IMR-90 (cell line): ENCODE measurements around the gene DDX59. TPM values are rescaled to one million over a fixed set of nuclear protein-coding genes. Genes with fewer than 3 reads are reported as not detected.

Experiments
- ATAC-seq: fragments of 200-7000 bp; cut with Tn5 transposase; 2 replicates; pipeline ENCODE4 v1.9.1; 2020; ENCODE audit warnings: low read depth, mild to moderate bottlenecking, moderate library complexity
- BruUV-seq: library from RNA; stranded (reverse); fragments of 400-500 nt; replicated peaks from 2 replicates; lab custom pipeline; 2021; lab: Mats Ljungman, UMichigan
- CTCF ChIA-PET: fragments of 300-600 bp; formaldehyde crosslinking; extraction: SDS; loops from one replicate; lab custom pipeline; 2021; ENCODE audit warnings: antibody characterized with exemption; lab: Yijun Ruan, JAX
- POLR2A ChIA-PET: fragments of 300-600 bp; sonication (Branson Sonifier 250); formaldehyde crosslinking; loops from one replicate; lab custom pipeline; 2022; ENCODE audit warnings: antibody characterized with exemption; ENCODE audit not compliant: unreplicated experiment; lab: Charles Lee
- DNase-seq: peaks from one replicate; pipeline ENCODE4 v3.0.0; 2013
- H2AFZ ChIP-seq: replicated peaks from 2 replicates; pipeline ENCODE3; 2013; ENCODE audit warnings: low read length, mild to moderate bottlenecking; ENCODE audit not compliant: poor library complexity
- H2AK5ac ChIP-seq: 2 replicates; pipeline ENCODE4 v1.6.1; 2013; ENCODE audit warnings: low read depth, low read length, inconsistent platforms
- H2AK9ac ChIP-seq: replicated peaks from 2 replicates; pipeline ENCODE3; 2013; ENCODE audit warnings: mild to moderate bottlenecking, low read depth, low read length, moderate library complexity; ENCODE audit not compliant: poor library complexity
- H2BK120ac ChIP-seq: 2 replicates; pipeline ENCODE4 v1.6.1; 2013; ENCODE audit warnings: low read depth, low read length, inconsistent platforms
- H2BK15ac ChIP-seq: 3 replicates; pipeline ENCODE4 v1.6.1; 2013; ENCODE audit warnings: low read depth, low read length, inconsistent platforms
- H2BK20ac ChIP-seq: 2 replicates; pipeline ENCODE4 v1.6.1; 2013; ENCODE audit warnings: low read depth, mild to moderate bottlenecking, inconsistent platforms, low read length, moderate library complexity
- H2BK5ac ChIP-seq: 2 replicates; pipeline ENCODE4 v1.6.1; 2013; ENCODE audit warnings: mild to moderate bottlenecking, low read depth, low read length, inconsistent platforms; ENCODE audit not compliant: poor library complexity, severe bottlenecking
- H3K14ac ChIP-seq: replicated peaks from 2 replicates; pipeline ENCODE4 v1.6.1; 2013; ENCODE audit warnings: low read depth, low read length, inconsistent platforms
- H3K18ac ChIP-seq: 2 replicates; pipeline ENCODE4 v1.6.1; 2013; ENCODE audit warnings: low read depth, low read length, control low read depth
- H3K23ac ChIP-seq: 2 replicates; pipeline ENCODE4 v1.6.1; 2013; ENCODE audit warnings: low read depth, low read length, inconsistent platforms
- H3K27ac ChIP-seq: 2 replicates; pipeline ENCODE4 v1.5.1; 2013; ENCODE audit warnings: mild to moderate bottlenecking, control low read depth, low read length; ENCODE audit not compliant: insufficient read depth
- H3K27me3 ChIP-seq: 2 replicates; pipeline ENCODE4 v1.6.1; 2013; ENCODE audit warnings: low read length; ENCODE audit not compliant: control insufficient read depth, insufficient read depth
- H3K36me3 ChIP-seq: 2 replicates; pipeline ENCODE4 v1.6.1; 2013; ENCODE audit warnings: low read length, mixed read lengths; ENCODE audit not compliant: control insufficient read depth, insufficient read depth
- H3K4ac ChIP-seq: 2 replicates; pipeline ENCODE4 v1.6.1; 2013; ENCODE audit warnings: low read depth, low read length, inconsistent platforms
- H3K4me1 ChIP-seq: 2 replicates; pipeline ENCODE4 v1.6.1; 2013; ENCODE audit warnings: low read length, mixed read lengths; ENCODE audit not compliant: control insufficient read depth, insufficient read depth
- H3K4me2 ChIP-seq: 2 replicates; pipeline ENCODE4 v1.6.1; 2013; ENCODE audit warnings: low read depth, mild to moderate bottlenecking, control low read depth, low read length, moderate library complexity
- H3K4me3 ChIP-seq: 2 replicates; pipeline ENCODE4 v1.5.1; 2013; ENCODE audit warnings: low read depth, mild to moderate bottlenecking, control low read depth, low read length, moderate library complexity; ENCODE audit not compliant: insufficient read depth
- H3K56ac ChIP-seq: 2 replicates; pipeline ENCODE4 v1.6.1; 2013; ENCODE audit warnings: low read length, inconsistent platforms; ENCODE audit not compliant: insufficient read depth; ENCODE audit errors: extremely low read depth
- H3K79me1 ChIP-seq, 2 experiments: 2 replicates each; pipeline ENCODE4 v1.6.1; 2013; ENCODE audit warnings: low read length in 2 of 2, inconsistent platforms in 1 of 2, low read depth in 1 of 2
- H3K9ac ChIP-seq: 2 replicates; pipeline ENCODE4 v1.6.1; 2013; ENCODE audit warnings: low read depth, low read length, control low read depth
- H3K9me1 ChIP-seq: 2 replicates; pipeline ENCODE4 v1.6.1; 2013; ENCODE audit warnings: low read length, inconsistent platforms; ENCODE audit not compliant: insufficient read depth
- H3K9me3 ChIP-seq: 2 replicates; pipeline ENCODE4 v1.6.1; 2013; ENCODE audit warnings: low read length; ENCODE audit not compliant: control insufficient read depth, insufficient read depth
- H4K20me1 ChIP-seq: 2 replicates; pipeline ENCODE4 v1.6.1; 2013; ENCODE audit warnings: low read length, inconsistent platforms; ENCODE audit not compliant: insufficient read depth
- H4K5ac ChIP-seq: 2 replicates; pipeline ENCODE4 v1.6.1; 2013; ENCODE audit warnings: mild to moderate bottlenecking, low read depth, low read length, control low read depth
- H4K8ac ChIP-seq, 2 experiments: 2 replicates each; pipeline ENCODE4 v1.6.1; 2013; ENCODE audit warnings: low read depth in 2 of 2, low read length in 2 of 2, control low read depth in 1 of 2, inconsistent platforms in 1 of 2
- H4K91ac ChIP-seq: 2 replicates; pipeline ENCODE4 v1.6.1; 2013; ENCODE audit warnings: low read depth, low read length, inconsistent platforms; ENCODE audit not compliant: insufficient read depth
- FOS ChIP-seq: fragments of 150-350 bp; IDR thresholded peaks from 2 replicates; pipeline ENCODE4 v1.6.1; 2016; ENCODE audit warnings: low read depth, low read length
- MAZ ChIP-seq: IDR thresholded peaks from 2 replicates; pipeline ENCODE4 v1.6.1; 2012; ENCODE audit warnings: low read depth, mild to moderate bottlenecking, low read length, improper control_type of control experiment, moderate library complexity, borderline replicate concordance
- POLR2A ChIP-seq: IDR thresholded peaks from 2 replicates; pipeline ENCODE4 v1.6.1; 2012; ENCODE audit warnings: mild to moderate bottlenecking, low read depth, low read length
- WGBS, 2 experiments: methylation state at CpG; one replicate each; pipeline versions ENCODE4 v1.1.5 to v1.1.7; 2013; ENCODE audit warnings: missing lambda C conversion rate in 2 of 2; ENCODE audit not compliant: insufficient read length in 1 of 2; ENCODE audit errors: extremely low coverage in 2 of 2; 5-methylcytosine and 5-hydroxymethylcytosine counted together
- dilution Hi-C: fragments of 300-500 bp; cut with HindIII; formaldehyde crosslinking; loops from one replicate; pipeline ENCODE4 v1.14.3; 2018; ENCODE audit warnings: low sequenced_read_pairs; ENCODE audit not compliant: unreplicated experiment
- in situ Hi-C: fragments of 300-500 bp; cut with MboI; formaldehyde crosslinking; loops from 3 replicates; pipeline ENCODE4 v1.14.3; 2019; ENCODE audit warnings: low sequenced_read_pairs, inconsistent platforms, mixed read lengths
- intact Hi-C: fragments of 100-400 bp; cut with micrococcal nuclease; formaldehyde crosslinking; loops from 2 replicates; pipeline ENCODE4 v1.10.0; 2022
- polyA plus RNA-seq, 3 experiments: library from polyadenylated mRNA; depleted of rRNA; stranded (reverse); fragments of >200 nt; gene quantifications; 2 replicates each; pipeline ENCODE4 v1.2.3, GENCODE V29; 2012; ENCODE audit warnings: low replicate concordance in 1 of 3
- total RNA-seq: library from RNA; depleted of rRNA; stranded (reverse); fragments of >200 nt; gene quantifications from 2 replicates; pipeline ENCODE4 v1.2.3, GENCODE V29; 2012

Gene DDX59
- total and polyA plus RNA-seq, 2 of the 4 experiments (the other 2 are of a cell fraction): 8.6 to 9.1 TPM

- Histone ChIP-seq H3K4me2 (peak overlapping the region; percentile 59), H4K20me1 (no peaks in the 10 kb centered on the region), H3K9me3 (no peaks in the 10 kb centered on the region), H2AFZ (no peak overlapping the region), H2AK5ac (no peak overlapping the region), H3K56ac (no peak overlapping the region), H2AK9ac (no peak overlapping the region), H2BK5ac (no peak overlapping the region), H3K4me1 (no peaks in the 10 kb centered on the region), H4K91ac (no peak overlapping the region), H3K36me3 (no peaks in the 10 kb centered on the region), H2BK15ac (no peak overlapping the region), H3K18ac (no peak overlapping the region), H2BK120ac (no peak overlapping the region), H3K27ac (no peak overlapping the region), H2BK20ac (no peak overlapping the region), H3K27me3 (no peaks in the 10 kb centered on the region), H4K8ac (no peak overlapping the region), H3K23ac (no peak overlapping the region), H3K4ac (no peak overlapping the region), H3K4me3 (no peak overlapping the region), H3K14ac (no peak overlapping the region), H4K5ac (no peak overlapping the region), H3K79me1 (no peaks in the 10 kb centered on the region; a peak in 3 of 4 replicates), H3K9me1 (no peaks in the 10 kb centered on the region), H3K9ac (no peak overlapping the region)
- ChIA-PET CTCF (interaction anchor here (0.6 to 0.9 kb wide), 2 partner anchors 11 to 352 kb away, joined by 3 read pairs; no protein-coding TSS in a partner anchor), POLR2A (interaction anchor here (0.5 to 0.9 kb wide), 2 partner anchors 10 to 85 kb away, joined by 3 to 11 read pairs; no protein-coding TSS in a partner anchor)
- DNase-seq (peak; percentile 58), ATAC-seq (peak; percentile 72)
- intact Hi-C loops (no loop called here), dilution Hi-C loops (no loop called here), in situ Hi-C loops (no loop called here)
- no TSS peak for BruUV-seq
- WGBS, 2 experiments: no CpG with 5 or more reads among the region's 2 CpGs
- no peak for TF ChIP-seq FOS
- TF ChIP-seq POLR2A: no peak
- TF ChIP-seq MAZ: no peak
Measured at GRCh38 chr1:200610846-200611245, 58.9 kb downstream of the DDX59 start.
